GM06990 (cell line): Measurements from ENCODE around the gene EDEM1.
"Not testable (repeated sequence)": the region's sequence is repeated elsewhere in the genome, so short reads cannot be mapped to it uniquely, and the experiment has no call there.

Experiments used
- DNase-seq: peaks from one replicate; pipeline ENCODE4 v3.0.0-alpha.2; 2011; ENCODE audit not compliant: insufficient read length; ENCODE audit errors: extremely low read depth
- H3K27me3 ChIP-seq: replicated peaks from 2 replicates; pipeline ENCODE4 v1.6.0; 2011; ENCODE audit warnings: low read length; ENCODE audit not compliant: control insufficient read depth, insufficient read depth
- H3K36me3 ChIP-seq: 2 replicates; pipeline ENCODE4 v1.5.1; 2011; ENCODE audit warnings: low read length; ENCODE audit not compliant: control insufficient read depth, insufficient read depth
- H3K4me3 ChIP-seq: replicated peaks from 2 replicates; pipeline ENCODE4 v1.5.1; 2011; ENCODE audit warnings: low read depth, mild to moderate bottlenecking, control low read depth, low read length
- CTCF ChIP-seq: IDR thresholded peaks from 2 replicates; pipeline ENCODE4 v1.5.1; 2011; ENCODE audit warnings: low read length, control low read depth, mild to moderate bottlenecking, inconsistent platforms; ENCODE audit not compliant: insufficient read depth, poor library complexity, severe bottlenecking

The EDEM1 gene

GRCh38 chr3:5240740-5241139 lies 53.2 kb downstream of the EDEM1 start:
- DNase-seq = no peak
- Histone ChIP-seq H3K27me3 (no peaks in the 10 kb centered on the region), H3K36me3 (no peaks in the 10 kb centered on the region), H3K4me3 (no peak overlapping the region)
- TF ChIP-seq CTCF = no peak

GRCh38 chr3:5242785-5243184 lies 55.3 kb downstream of the EDEM1 start:
- H3K36me3 ChIP-seq, DNase-seq, H3K27me3 ChIP-seq, H3K4me3 ChIP-seq: not testable (repeated sequence)

GRCh38 chr3:5245927-5246326 lies 58.4 kb downstream of the EDEM1 start:
- Histone ChIP-seq H3K4me3 (no peak overlapping the region), H3K27me3 (no peaks in the 10 kb centered on the region), H3K36me3 (no peaks in the 10 kb centered on the region)
- DNase-seq = no peak
- TF ChIP-seq CTCF = no peak

- H3K27me3 ChIP-seq = no peaks in the 10 kb centered on the region
- no peak for TF ChIP-seq CTCF
- no peak overlapping the region for H3K4me3 ChIP-seq
- H3K36me3 ChIP-seq = no peaks in the 10 kb centered on the region
- DNase-seq = no peak
Observed at GRCh38 chr3:5248822-5249221, 61.3 kb downstream of the EDEM1 start.

GRCh38 chr3:5250467-5251195 lies 63.1 kb downstream of the EDEM1 start:
- no peak for DNase-seq
- TF ChIP-seq CTCF = no peak
- Histone ChIP-seq H3K36me3 (no peaks in the 10 kb centered on the region), H3K4me3 (no peak overlapping the region), H3K27me3 (no peaks in the 10 kb centered on the region)

- no peaks in the 10 kb centered on the region for H3K27me3 ChIP-seq
- DNase-seq = no peak
- TF ChIP-seq CTCF = no peak
- no peak overlapping the region for H3K4me3 ChIP-seq
- no peaks in the 10 kb centered on the region for H3K36me3 ChIP-seq
Observed at GRCh38 chr3:5251196-5251583, 63.7 kb downstream of the EDEM1 start.
